HG02938 (cell line): Measurements from ENCODE around the gene TAC3.
A peak's percentile ranks its signal among the peaks of the same experiment; 100 is the strongest.
"Not testable (repeated sequence)": the region's sequence is repeated elsewhere in the genome, so short reads cannot be mapped to it uniquely, and the experiment has no call there.

Experiments
- ATAC-seq: cut with Tn5 transposase; IDR thresholded peaks from one replicate; pipeline ENCODE4 v1.9.1; 2021; ENCODE audit warnings: mild to moderate bottlenecking, moderate library complexity; ENCODE audit not compliant: unreplicated experiment

Gene TAC3

DNA sequence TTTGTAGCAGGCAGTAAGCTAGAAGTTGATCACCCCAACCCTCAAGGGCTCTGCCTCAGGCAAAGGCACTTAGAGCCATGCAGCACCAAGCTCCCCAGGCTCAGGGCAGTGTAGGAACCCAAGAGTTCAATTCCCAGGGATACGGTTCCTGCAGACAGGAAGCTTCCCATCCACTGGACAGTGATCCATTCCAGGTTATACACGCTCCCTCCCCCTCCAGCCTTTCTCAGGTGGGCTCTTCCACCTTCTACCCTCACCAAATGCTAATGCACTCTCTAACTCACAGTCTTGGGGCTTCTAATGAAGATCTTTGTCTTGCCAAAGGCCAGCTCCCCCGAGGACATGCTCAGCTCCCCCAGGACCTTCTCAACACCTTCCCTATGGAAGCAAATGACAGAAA lies 20.9 kb upstream of the TAC3 start:
- ATAC-seq: no peak

DNA sequence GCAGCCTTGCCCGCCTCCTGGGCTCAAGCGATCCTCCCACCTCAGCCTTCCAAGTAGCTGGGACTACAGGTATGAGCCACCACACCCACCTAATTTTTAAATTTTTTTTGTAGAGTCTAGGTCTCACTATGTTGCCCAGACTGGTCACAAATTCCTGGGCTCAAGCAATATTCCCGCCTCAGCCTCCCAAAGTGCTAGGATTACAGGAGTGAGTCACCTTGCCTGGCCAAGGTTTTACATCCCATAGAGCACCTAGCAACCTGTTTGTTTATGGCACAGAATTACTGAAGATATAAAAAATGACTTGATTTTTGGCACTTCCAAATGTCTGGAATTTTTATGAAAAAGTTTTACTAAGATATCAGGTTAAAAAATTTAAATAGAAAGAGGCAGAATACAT lies 17.1 kb upstream of the TAC3 start:
- ATAC-seq: no peak

DNA sequence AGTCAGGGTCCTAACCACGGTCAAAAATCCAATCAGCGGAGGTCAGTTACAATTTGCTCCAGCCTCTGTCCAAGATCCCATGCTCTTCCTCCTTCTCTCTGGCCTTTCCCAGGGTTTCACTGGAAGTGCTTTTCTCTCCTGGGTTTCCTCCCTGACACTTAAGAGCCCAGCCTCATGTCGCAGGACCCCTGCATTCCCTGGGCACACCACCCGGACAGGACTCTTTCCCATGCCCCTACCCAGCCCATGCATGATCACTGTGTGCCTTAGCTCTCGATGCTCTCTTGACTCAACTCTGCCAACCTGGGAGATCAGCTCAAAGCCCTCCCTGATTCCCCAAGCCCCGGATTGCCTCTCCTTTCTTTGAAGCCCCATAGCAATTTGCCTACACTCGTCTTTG lies 15.5 kb upstream of the TAC3 start:
- ATAC-seq: no peak

DNA sequence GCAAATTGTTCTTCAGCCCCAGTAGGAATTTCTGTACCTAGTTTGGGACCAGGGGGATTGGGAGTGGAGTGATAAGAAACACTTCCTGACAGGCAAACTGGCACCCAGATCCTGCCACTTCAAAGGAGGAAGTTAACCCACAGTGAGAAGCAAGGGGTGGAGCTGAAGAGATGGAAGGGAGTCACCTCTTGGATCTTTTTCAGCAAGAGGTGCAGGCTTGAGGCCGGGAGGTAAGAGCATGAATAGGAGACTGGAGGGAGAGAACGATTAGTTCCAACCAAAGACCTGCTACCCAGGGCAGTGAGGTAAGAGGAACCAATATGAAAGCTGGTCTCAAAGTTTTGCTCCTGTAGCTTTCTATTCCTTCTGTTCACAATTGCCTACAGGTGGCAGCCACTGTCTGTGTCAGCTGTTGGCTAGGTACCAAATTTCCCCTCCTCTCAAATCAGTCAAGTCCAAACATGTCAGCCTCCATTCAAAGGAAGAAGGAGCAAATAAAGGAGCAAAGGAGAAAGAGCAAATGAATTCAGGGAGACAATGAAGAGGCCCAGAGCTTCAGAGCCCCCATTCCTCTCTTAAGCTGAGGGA lies 14.9 kb upstream of the TAC3 start:
- ATAC-seq: no peak

DNA sequence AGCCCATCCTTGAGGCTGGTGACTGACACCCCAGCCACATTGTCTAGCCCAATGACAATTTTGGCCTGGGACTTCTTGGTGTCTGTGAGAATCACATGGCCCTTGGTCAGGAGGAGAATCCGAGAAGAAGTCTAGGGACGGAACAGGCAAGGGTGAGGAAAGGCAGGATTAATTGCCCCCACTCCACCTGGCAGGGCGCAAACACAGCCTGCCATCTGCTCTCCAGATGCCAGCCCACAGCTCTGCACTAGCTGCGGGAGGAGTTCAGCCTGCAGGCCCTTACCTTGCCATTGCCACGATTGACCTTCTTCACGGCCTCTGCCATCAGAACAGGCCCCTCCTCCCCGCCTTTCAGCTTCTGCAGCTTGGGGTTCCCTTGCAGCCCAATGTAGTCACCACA lies 13.1 kb upstream of the TAC3 start:
- no peak for ATAC-seq

DNA sequence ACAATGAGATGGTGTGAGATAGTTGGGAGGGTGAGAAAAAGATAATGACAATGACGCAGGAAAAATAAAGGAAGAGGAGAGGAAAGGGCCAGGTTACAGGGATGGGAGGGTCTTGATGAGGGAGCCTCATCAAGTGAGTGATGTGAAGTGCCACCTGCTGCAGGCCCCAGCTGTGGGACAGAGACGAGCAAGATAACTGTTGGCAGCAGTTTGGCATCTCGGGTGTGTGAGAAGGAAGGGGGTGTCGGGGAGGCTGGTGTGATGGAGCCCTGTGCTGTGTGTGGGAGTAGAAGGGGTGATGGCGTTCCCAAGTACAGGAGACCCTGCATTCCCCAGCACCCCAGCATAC lies 11.4 kb upstream of the TAC3 start:
- ATAC-seq: no peak

DNA sequence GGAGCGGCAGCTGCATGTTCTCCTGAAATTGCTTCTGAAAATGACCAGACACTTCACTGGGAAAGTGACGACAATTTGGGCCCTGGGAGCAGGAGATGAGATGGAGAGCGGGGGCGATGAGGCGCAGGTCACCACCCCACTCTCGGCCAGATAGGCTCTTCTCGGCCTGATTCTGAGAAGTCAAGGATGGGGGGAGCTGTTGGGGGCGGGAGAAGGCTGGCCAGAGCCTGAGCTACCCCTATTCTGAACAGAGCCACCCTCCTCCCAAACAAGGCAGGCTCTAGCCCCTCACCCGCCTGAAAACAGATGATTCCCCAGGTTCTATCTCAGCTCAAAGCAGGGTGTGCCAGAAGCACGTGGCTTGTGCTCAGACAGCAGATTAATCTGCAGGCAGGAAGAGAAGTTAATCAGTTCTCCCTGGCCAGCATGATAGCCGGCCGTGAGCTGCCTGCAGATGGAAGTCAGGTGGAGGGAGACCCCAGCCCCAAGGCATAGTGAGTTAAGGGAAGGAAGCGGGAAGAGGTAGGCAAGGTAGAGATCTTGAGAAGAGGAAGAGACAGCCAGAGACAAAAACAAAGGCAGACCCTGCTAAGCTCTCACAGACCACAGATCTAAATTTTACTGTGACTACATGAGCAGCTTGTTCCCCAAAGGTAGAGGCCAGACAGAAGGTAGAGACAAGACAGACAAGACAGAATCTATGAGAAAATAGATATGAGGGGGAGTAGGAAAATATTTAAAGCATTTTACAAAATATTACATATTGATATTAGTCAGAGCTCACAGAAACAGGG lies 10.9 kb upstream of the TAC3 start:
- no peak for ATAC-seq

DNA sequence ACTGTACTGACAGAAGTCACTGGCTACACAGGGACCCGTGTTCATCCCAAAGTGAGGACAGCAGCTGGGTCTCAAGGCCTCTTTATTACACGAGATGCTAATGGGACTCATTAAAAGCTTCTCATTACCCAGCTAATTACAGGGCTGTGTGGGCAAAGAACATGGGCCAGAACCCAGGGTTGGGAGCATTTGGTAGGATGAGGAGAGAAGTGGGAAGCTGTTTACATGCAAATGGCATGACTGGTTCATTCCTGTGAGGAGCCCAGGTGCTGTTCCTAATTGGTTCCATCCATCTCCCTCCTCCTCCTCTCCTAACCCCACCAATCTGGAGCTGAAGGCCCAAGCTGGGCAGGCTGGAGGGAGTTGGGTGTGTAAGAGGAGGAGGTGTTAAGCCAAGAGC lies 8.9 kb upstream of the TAC3 start:
- no peak for ATAC-seq

DNA sequence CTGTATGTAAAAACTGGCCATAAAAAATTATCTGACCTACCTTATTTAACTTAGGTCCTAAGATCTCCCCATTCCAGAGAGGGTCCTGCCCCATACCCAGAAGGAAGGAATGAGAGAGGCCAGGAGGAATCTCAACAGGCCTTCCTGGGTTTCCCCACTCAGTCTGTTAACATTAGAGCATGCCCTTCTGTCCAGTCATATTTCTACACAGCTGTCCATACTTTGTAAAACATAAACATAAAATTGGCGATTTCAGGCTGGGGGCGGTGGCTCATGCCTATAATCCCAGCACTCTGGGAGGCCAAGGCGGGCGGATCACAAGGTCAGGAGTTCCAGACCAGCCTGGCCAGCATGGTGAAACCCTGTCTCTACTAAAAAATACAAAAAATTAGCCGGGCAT lies 6.0 kb upstream of the TAC3 start:
- ATAC-seq: not testable (repeated sequence)

DNA sequence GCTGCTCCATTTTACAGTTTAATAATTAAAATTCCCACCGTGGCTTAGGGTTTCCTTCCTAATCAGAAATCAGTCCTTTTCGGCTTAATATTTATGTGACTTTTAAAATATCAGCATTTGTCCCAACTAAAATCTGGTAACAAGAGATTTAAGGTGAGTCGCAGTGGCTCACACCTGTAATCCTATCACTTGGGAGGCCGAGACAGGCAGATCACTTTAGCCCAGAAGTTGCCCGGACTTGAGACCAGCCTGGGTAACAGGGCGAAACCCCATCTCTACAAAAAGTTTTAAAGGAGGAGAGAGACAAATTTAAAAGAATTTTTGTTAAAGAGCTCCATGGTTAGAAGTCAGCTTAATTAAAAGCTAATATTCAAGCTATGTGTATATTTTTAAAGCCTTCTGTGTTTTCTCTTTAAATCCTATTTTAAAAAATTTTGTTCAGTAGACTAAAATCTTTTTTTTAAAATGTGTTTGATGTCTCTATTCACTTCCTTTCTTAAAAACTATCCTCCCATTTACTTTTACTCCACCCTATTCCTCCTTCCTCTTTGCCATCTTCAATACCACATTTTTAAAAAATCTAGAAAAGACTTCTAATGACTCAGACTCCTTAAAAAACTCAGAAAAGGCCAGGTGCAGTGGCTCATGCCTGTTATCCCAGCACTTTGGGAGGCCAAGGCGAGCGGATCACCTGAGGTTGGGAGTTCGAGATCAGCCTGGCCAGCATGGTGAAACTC lies 3.8 kb upstream of the TAC3 start:
- no peak for ATAC-seq

DNA sequence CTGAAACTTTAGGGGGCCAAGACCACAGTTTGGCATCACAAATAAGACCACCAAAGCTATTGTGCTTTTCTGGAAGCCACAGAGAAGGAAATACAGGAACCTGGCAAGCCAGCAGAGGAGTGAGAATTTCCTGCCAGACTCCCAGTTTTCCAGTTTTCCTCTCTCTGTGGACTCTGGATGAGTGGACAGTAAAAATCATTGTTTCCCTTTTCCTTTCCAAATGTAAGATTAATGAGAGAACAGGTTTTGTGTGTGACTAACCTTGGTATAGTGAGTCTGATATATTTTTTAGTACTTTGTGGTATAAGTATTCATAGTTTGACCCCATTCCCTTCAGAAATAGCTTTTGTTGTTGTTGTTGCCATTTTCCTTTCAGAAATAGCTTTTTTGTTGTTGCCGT lies 2.6 kb upstream of the TAC3 start:
- ATAC-seq: no peak

DNA sequence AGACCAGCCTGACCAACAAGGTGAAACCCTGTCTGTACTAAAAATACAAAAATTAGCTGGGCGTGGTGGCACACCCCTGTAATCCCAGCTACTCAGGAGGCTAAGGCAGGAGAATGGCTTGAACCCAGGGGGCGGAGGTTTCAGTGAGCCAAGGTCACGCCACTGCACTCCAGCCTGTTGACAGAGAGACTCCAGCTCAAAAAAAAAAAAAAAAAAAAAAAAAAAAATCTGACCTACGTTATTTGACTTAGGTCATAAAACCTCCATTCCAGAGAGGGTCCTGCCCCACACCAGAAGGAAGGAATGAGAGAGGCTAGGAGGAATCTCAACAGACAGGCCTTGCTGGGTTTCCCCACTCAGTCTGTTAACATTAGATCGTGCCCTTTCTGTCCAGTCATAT lies 2.0 kb upstream of the TAC3 start:
- not testable (repeated sequence) for ATAC-seq

DNA sequence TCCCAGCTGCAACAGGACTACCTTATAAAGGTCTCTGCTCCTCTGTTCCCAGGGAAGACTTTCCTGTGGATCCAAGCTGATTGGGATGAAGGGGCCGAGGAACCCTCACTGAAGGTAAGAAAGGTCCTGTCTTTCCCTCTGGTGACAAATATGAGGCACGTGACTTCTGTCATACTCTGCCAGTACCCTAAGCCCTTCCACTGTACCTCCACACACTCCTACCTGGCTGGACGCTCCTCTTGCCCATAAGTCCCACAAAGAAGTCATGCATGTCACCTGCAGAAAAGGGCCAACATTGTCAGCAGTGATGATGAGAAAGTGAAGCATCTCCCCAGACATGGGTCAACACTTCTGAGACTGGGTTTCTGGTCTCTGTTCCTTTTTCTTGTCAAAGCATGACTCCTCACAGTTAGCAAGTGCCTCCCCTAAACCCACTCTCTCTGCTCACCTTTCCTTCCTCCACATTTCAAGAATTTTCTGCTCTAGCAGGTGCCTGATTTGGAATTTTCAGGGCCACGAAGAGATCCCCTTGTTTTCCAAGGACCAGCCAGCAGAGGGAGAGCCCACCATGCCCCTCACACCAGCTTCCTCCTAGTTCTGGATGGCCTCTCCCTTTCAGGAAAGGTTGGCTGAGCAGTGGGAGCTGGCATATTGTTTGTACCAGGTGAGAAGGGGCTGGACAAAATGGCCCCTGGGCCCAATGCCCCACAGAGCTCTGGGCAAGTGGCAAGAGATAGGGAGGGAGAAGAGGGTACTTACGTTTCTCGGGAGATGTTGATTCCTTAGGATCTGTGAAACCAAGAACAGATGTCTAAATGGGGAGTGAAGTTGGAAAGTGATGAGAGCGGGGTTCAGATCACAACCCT lies 3.5 kb downstream of the TAC3 start:
- peak; percentile 69 for ATAC-seq

DNA sequence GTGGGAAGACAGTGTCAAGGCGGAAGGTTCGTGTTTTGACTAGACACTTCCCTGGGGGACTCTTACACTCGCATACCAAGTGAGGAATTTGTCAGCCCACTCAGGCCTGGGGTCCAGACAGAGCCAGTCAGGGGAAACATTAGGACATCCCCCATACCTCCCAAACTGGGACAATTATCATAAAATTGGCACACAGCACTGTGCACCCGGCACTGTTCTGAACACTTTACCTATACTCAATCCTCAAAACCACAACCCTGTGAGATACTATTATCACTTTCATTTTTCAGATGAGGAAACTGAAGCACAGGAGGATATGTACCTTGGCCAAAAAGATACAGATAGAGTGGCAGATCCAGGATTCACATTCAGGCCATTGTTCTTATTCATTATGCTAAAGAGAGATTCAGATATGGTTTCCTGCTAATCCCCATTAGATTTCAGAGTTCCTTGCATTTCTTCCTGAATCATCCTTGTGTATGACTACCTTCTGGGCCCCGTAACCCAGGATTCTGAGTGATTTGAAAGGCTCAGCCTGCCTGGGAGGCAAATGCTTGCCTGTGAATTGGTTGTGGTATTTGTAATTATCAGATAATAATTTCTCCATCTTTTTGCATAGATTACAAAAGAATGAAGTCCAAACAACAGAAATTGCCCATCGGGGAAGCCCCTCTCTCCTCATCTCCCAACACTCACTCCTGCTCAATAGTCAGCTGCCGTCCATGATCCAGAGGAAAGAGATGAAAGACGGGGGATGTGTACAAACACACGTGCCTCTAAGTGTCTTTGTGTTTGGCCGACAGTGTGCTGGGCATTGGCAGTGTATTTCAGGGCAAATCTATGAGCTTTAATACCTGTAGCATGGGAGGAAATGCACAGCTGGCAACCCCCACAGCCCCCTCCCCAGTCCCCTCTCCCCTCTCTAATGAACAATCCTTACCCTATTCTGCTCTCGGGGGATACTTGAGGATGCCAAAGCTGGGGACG lies 4.6 kb downstream of the TAC3 start:
- no peak for ATAC-seq

DNA sequence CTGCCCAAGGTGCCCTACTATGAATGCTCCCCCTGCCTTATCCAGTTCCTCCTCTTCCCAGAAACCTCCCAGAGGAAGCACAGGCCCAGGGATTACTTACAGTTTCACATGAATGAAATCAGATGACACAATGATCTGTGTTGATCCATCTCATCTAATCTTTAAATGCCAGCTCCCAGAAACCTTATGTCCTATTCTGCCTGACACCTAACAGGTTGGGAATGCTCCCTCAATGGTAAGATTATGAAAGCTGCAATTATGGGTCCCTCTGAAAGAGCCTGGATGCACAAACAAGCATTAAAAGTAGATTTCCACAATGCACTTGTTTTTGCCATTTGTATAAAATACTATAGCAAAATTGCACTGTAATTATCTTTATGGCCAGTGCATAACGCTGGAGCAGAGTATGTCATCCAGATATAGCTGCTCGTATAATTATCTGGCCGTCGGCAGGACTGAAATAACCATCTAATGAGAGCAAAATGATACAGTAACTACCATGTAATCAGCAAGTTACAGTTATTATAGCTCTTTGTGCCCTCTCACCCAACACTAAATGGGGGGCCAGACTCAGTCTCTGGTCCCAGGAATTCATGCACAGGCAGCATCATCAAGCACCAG lies 5.6 kb downstream of the TAC3 start:
- ATAC-seq: no peak

DNA sequence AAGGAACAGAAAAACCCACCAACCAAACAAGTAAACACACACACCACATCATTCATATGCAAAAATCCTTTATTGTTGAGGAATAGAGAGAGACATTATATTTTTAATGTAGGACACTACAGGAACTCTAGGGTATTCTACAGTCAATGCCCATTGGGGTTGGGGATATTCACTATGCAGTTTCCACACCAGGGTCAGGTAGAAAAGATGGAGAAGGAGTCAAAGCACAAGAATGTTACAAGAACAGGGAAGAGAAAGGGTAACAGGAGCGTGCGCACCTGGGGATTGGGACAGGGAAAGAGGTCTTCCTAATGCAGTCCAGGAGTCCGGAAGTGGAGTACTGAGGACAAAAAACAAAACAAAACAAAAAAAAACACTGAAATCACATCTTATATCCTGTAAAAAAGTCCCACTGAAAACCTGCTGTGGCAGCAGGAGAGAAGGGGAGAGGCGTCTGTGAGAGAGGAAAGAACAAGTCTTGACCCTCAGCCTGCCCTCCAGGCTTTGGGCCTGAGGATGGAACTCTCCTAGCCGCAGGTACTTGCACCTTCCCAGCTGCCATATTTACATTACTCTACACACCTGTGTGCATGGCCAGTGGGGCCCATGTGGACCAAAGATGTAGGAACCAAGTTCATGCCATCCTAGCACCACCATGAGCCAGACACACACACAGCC lies 6.2 kb downstream of the TAC3 start:
- ATAC-seq: no peak

DNA sequence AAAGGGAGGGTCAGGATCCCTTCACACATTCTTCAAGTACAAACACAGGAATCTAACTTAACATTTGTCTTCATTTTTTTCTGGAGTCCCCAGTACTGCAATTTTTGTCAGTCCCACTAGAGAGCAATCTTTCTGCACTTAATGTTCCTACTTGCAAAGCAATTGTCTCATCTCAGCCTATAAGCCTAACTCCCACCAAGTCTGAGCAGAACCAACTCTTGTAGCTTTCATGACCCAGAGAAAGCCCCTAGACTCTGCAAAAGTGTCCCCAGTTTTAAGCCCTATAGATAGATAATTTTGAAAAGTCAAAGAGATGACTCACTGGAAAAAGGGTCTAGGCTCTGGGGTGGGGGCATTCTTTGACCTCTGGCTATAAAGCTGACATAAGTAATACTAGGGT lies 8.2 kb downstream of the TAC3 start:
- ATAC-seq: no peak

DNA sequence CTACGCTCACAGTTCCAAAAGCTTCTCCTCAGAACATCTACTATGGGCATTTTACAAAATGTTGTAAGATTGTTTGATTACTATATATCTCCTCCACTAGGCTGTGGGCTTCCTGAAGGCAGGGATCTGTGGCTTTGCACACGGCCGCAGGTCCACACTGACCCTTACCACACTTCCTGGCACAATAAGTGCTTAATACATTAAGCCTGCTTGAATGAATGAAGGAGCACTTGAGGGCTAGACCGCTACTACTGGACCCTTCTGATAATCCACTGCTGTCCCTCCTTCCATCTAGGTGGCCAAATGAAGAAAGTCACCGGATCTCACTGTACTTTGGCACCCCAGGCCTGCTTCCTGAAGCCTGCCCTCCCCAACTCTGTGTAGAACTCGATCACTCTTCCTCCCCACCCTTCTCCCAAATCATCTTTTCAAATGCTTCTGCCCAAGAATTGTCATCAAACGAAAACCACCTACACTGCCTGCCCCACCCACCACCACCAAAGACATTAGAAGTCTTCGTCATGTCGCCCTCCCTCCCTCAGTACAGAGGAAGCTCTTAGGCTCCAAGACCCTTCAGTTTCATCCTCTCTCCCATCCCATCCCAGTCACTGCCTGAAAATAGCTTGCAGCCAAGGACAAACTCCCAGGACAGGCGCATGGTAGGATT lies 9.4 kb downstream of the TAC3 start:
- peak; percentile 6 for ATAC-seq
